GM12878 (cell line): Measurements from ENCODE around the gene S100A3. TPM values are rescaled to one million over a fixed set of nuclear protein-coding genes. Genes with fewer than 3 reads are reported as not detected.
"Not testable (repeated sequence)": the region's sequence is repeated elsewhere in the genome, so short reads cannot be mapped to it uniquely, and the experiment has no call there.

Source experiments
- ATAC-seq: fragments of 200-7000 bp; cut with Tn5 transposase; 3 replicates; pipeline ENCODE4 v1.9.1; 2020; ENCODE audit warnings: mild to moderate bottlenecking, moderate library complexity
- BruUV-seq: library from RNA; stranded (reverse); fragments of 400-500 nt; replicated peaks from 2 replicates; lab custom pipeline; 2021; lab: Mats Ljungman, UMichigan
- CTCF ChIA-PET: fragments of 300-600 bp; sonication (Branson Sonifier 250); formaldehyde crosslinking; extraction: SDS; loops from one replicate; lab custom pipeline; 2021; ENCODE audit warnings: inconsistent platforms; lab: Yijun Ruan, JAX
- POLR2A ChIA-PET: fragments of 350-600 bp; formaldehyde crosslinking; extraction: SDS; loops from one replicate; lab custom pipeline; 2021; ENCODE audit warnings: inconsistent platforms; lab: Charles Lee
- RAD21 ChIA-PET: fragments of 300-600 bp; sonication (Branson Sonifier 250); formaldehyde crosslinking; loops from one replicate; lab custom pipeline; 2023; ENCODE audit warnings: antibody characterized with exemption; ENCODE audit not compliant: unreplicated experiment; lab: Charles Lee
- SMC1A ChIA-PET: fragments of 300-600 bp; sonication (Branson Sonifier 250); formaldehyde crosslinking; loops from one replicate; lab custom pipeline; 2023; ENCODE audit not compliant: unreplicated experiment, uncharacterized antibody; lab: Charles Lee
- DNase-seq: peaks from one replicate; pipeline ENCODE4 v3.0.0-alpha.2; 2011; ENCODE audit warnings: low read depth, low spot score
- FAIRE-seq: peaks from 3 replicates; lab custom pipeline; 2011; peaks lifted over from hg19 to GRCh38; lab: Jason Lieb, UNC
- H2AFZ ChIP-seq: 2 replicates; pipeline ENCODE4 v1.6.0; 2011; ENCODE audit warnings: low read depth, low read length, control low read depth; ENCODE audit not compliant: control insufficient read depth
- H3K27ac ChIP-seq: 2 replicates; pipeline ENCODE4 v1.5.1; 2011; ENCODE audit warnings: control low read depth; ENCODE audit not compliant: control insufficient read depth, insufficient read depth
- H3K27me3 ChIP-seq, 2 experiments: replicated peaks in 1 of 2; 2 replicates each; pipeline versions ENCODE4 v1.6.0 to v1.6.1; 2011; ENCODE audit warnings: low read length in 1 of 2; ENCODE audit not compliant: control insufficient read depth in 2 of 2, insufficient read depth in 2 of 2
- H3K36me3 ChIP-seq, 2 experiments: 2 replicates each; pipeline ENCODE4 v1.5.1; 2011; ENCODE audit warnings: low read length in 1 of 2; ENCODE audit not compliant: control insufficient read depth in 2 of 2, insufficient read depth in 2 of 2
- H3K4me1 ChIP-seq: 2 replicates; pipeline ENCODE4 v1.6.1; 2011; ENCODE audit warnings: mild to moderate bottlenecking, low read length, moderate library complexity, mixed read lengths; ENCODE audit not compliant: control insufficient read depth, insufficient read depth
- H3K4me2 ChIP-seq: 2 replicates; pipeline ENCODE4 v1.6.0; 2011; ENCODE audit warnings: control low read depth; ENCODE audit not compliant: control insufficient read depth, insufficient read depth
- H3K4me3 ChIP-seq: fragments of 200-600 bp; sonication (generic); 2 replicates; pipeline ENCODE4 v1.5.1; 2016
- H3K79me2 ChIP-seq: 2 replicates; pipeline ENCODE4 v1.6.0; 2011; ENCODE audit warnings: low read length; ENCODE audit not compliant: control insufficient read depth, insufficient read depth
- H3K9ac ChIP-seq: 2 replicates; pipeline ENCODE4 v1.8.0; 2011; ENCODE audit warnings: low read length, control low read depth, mixed read lengths; ENCODE audit not compliant: control insufficient read depth, insufficient read depth
- H3K9me3 ChIP-seq: replicated peaks from 3 replicates; pipeline ENCODE4 v1.5.1; 2011; ENCODE audit warnings: mild to moderate bottlenecking, low read length; ENCODE audit not compliant: control insufficient read depth, insufficient read depth
- H4K20me1 ChIP-seq: 2 replicates; pipeline ENCODE4 v1.6.0; 2011; ENCODE audit not compliant: control insufficient read depth, insufficient read depth
- whole genome bisulfite sequencing: methylation state at CpG from one replicate; pipeline ENCODE4 v1.1.6; 2016; ENCODE audit warnings: low lambda C conversion rate; ENCODE audit not compliant: insufficient replicate concordance, insufficient coverage; ENCODE audit errors: missing lambda C conversion rate; 5-methylcytosine and 5-hydroxymethylcytosine counted together
- in situ Hi-C: fragments of 300-500 bp; cut with MboI; formaldehyde crosslinking; loops from 9 replicates; pipeline ENCODE4 v1.14.3; 2018; ENCODE audit warnings: mixed read lengths
- intact Hi-C: fragments of 100-400 bp; cut with micrococcal nuclease; formaldehyde crosslinking; loops from one replicate; pipeline ENCODE4 v1.14.2; 2022; ENCODE audit not compliant: unreplicated experiment
- polyA plus RNA-seq, 11 experiments: library from polyadenylated mRNA; depleted of rRNA in 4 of 11; unstranded in 6 of 11; stranded (reverse) in 5 of 11; fragments of >200 nt; fragmentation: Nextera tagmentation in 4 of 11; fragmentation: Illumina TruSeq in 1 of 11; extraction: Ambion mirVana in 4 of 11; extraction: Trizol in 1 of 11; gene quantifications; 1 replicate in 1 of 11; 2 replicates in 10 of 11; pipeline versions ENCODE4 v1.2.1 to v1.2.3, GENCODE V29; 2011 to 2016; ENCODE audit warnings: inconsistent platforms in 2 of 11, missing spikeins in 2 of 11, low read depth in 1 of 11
- total RNA-seq, 4 experiments: library from RNA; depleted of rRNA in 3 of 4; stranded (reverse); fragments of >200 nt in 3 of 4; fragmentation: Illumina TruSeq in 1 of 4; extraction: Trizol in 1 of 4; gene quantifications; 2 replicates each; pipeline versions ENCODE4 v1.2.1 to v1.2.3, GENCODE V29; 2013 to 2021

The S100A3 gene
- total and polyA plus RNA-seq, 10 of the 15 experiments (the other 5 are each of a cell fraction or from before 2014, with no cell fraction given): 0.32 to 0.45 TPM; not detected in 8

- H3K4me1 ChIP-seq, POLR2A ChIA-PET, H3K27ac ChIP-seq, BruUV-seq, H3K79me2 ChIP-seq, FAIRE-seq, H3K9me3 ChIP-seq, intact Hi-C loops, H3K4me2 ChIP-seq, ATAC-seq, H3K27me3 ChIP-seq, H3K4me3 ChIP-seq, H3K9ac ChIP-seq, SMC1A ChIA-PET, DNase-seq, in situ Hi-C loops, H2AFZ ChIP-seq, H4K20me1 ChIP-seq, H3K36me3 ChIP-seq, RAD21 ChIA-PET: not testable (repeated sequence)
- CTCF ChIA-PET: interaction anchor here (1.0 kb wide), 1 partner anchor 44 kb away, joined by 3 read pairs; the partner anchor contains the start of gene S100A13
- WGBS: 50% methylated on average over 2 of the region's 3 CpGs
These were observed 34.5 kb upstream of the S100A3 start for GRCh38 chr1:153583514-153583913.

GRCh38 chr1:153582836-153583235, 33.8 kb upstream of the S100A3 start:
- CTCF ChIA-PET: interaction anchor here (2.0 kb wide), 1 partner anchor 72 kb away, joined by 7 read pairs; no protein-coding TSS in a partner anchor
- 74% methylated on average over 13 of the region's 34 CpGs for WGBS
- H4K20me1 ChIP-seq, intact Hi-C loops, POLR2A ChIA-PET, H3K36me3 ChIP-seq, H2AFZ ChIP-seq, ATAC-seq, H3K4me1 ChIP-seq, H3K4me3 ChIP-seq, H3K27me3 ChIP-seq, DNase-seq, SMC1A ChIA-PET, RAD21 ChIA-PET, H3K27ac ChIP-seq, H3K9me3 ChIP-seq, H3K4me2 ChIP-seq, H3K79me2 ChIP-seq, BruUV-seq, in situ Hi-C loops, FAIRE-seq, H3K9ac ChIP-seq: not testable (repeated sequence)
